HG02571 (cell line): ENCODE data around the gene A2ML1.
"Not testable (repeated sequence)": the region's sequence is repeated elsewhere in the genome, so short reads cannot be mapped to it uniquely, and the experiment has no call there.

ENCODE experiments used
- ATAC-seq: cut with Tn5 transposase; IDR thresholded peaks from one replicate; pipeline ENCODE4 v1.9.1; 2021; ENCODE audit warnings: mild to moderate bottlenecking, moderate library complexity; ENCODE audit not compliant: unreplicated experiment

A2ML1 gene

DNA sequence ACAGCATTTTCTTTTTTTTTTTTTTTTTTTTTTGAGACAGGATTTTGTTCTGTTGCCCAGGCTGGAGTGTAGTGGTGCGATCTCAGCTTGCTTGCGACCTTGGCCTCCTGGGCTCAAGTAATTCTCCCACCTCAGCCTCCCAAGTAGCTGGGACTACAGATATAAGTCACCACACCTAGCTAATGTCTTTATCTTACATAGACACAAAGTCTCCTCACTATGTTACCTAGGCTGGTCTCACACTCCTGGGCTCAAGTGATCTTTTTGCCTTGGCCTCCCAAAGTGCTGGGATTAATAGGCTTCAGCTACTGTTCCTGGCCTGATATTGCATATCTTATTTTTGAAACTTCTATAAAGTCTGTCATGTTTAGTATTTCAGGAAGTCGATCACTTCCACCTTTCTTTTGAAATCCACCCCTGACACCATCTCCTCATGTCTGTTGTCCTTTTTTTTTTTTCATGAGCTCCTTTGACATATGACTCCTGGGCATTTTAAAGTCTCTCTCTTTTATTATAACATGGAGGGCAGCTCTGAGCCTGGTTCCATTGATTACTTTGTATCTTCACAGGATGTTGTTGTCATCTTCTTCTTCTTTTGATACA, 5.9 kb upstream of the A2ML1 start:
- ATAC-seq, result no peak

DNA sequence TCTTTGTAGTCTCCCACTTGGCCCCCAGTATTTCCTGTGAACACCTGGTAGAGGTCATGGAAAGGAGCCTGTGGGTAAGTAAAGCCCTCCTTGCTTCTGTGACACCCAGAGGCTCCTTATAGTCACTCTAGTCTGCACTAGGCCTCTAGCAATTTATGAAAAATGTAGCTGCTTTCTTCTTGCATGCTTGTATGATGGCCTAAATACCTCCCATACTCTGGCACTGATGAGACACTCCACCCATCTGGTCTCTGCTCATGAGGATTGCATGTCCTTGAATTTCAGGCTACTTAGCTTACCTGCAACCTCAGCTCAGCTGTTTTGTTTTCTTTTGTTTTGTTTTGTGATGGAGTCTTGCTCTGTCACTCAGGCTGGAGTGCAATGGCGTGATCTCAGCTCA, 4.6 kb upstream of the A2ML1 start:
- no peak for ATAC-seq

DNA sequence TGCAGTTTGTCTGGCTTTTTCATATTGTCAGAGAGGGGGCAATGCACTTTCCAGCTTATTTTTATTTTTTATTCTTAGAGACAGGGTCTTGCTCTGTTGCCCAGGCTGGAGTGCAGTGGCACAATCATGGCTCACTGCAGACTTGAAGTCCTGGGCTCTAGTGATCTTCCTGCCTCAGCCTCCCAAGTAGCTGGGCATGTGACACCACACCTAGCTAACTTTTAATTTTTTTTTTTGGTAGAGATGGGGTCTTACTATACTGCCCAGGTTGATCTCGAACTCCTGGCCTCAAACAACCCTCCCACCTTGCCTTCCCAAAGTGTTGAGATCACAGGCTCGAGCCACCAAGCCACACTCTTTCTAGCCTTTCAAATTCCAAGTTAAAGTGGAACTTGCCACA, 3.9 kb upstream of the A2ML1 start:
- ATAC-seq, result no peak

DNA sequence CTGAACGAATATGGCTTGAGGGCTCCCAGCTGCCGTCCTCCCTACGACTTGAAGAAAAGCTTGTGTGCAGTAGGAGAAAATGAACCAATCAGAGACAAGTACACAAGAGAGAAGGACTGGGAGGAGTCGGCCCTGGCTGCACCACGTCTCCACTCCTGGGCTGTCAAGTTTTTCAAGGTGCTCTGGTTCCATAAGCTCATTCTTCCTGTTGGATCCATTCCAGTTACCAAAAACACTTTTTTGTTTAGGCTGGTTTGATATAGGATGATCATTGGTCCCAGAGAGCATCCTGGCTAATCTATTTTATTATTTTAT, 2.8 kb upstream of the A2ML1 start:
- no peak for ATAC-seq

DNA sequence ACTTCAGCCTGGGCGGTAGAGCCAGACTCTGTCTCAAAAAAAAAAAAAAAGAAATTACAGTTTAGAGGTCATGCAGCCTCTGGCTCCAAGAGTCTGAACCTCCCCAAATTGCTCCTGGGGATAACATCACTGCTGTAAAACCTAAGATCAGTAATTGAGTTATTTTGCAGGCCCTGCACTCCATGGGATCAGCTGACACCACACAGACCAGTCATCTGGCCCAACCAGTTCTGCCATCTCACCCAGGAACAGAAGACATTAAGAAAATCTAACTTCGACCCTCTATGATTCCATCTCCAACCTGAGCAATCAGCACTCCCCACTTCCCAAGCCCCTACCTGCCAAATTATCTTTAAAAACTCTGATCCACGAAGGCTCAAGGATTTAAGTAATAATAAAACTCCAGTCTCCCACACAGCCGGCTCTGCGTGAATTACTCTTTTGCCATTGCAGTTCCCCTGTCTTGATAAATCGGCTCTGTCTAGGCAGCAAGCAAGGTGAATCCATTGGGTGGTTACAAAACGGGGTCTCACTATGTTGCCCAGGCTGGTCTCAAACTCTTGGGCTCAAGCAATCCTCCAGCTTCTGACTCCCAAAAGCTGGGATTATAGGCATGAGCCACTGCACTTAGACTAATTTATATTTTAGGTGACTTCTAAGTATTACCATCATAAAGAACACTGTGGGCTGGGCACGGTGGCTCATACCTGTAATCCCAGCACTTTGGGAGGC, 1.6 kb upstream of the A2ML1 start:
- not testable (repeated sequence) for ATAC-seq

DNA sequence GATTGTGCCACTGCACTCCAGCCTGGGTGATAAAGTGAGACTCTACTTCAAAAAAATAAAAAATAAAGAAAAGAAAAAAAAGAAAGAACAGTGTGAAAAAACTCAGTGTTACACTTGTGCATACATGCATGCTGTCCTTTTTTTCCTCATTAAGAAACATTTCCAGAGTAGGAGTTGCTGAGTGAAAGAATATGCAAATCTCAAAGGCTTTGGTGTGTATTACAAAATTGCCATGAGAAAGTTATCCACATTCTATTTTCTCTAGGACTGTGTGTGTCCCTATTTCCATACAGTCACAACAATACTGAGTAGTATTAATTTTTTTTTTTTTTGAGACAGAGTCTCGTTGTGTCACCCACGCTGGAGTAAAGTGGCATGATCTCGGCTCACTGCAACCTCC, 830 bp upstream of the A2ML1 start:
- no peak for ATAC-seq

DNA sequence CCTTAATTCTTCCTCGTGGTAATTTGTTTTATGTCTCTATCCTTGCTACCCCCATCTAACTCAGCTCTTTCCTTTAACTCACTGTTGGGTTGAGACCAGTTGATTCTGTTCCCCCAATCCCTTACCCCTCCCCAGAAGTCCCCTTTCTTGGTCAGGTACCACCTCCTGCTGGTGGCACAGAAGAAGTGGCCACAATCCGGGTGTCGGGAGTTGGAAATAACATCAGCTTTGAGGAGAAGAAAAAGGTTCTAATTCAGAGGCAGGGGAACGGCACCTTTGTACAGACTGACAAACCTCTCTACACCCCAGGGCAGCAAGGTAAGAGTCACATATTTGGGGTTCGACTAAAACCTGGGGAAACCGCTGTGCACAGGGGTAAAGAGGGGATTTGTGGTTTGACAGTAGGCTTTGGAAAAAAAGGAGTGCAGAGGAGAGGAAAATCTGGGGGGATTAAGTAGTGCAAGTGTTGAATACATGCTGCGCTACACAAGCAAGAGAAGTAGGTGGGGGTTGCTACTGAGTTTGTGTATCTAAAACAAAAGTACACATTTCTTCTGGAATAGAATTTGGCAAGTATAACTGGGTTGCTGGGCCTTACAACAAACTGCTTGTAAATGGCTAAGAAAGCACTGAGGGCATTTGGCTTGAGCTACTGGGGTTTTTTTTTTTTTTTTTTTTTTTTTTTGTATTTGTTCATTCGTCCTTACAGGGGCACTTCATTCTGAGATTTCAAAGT, 1.3 kb downstream of the A2ML1 start:
- no peak for ATAC-seq

DNA sequence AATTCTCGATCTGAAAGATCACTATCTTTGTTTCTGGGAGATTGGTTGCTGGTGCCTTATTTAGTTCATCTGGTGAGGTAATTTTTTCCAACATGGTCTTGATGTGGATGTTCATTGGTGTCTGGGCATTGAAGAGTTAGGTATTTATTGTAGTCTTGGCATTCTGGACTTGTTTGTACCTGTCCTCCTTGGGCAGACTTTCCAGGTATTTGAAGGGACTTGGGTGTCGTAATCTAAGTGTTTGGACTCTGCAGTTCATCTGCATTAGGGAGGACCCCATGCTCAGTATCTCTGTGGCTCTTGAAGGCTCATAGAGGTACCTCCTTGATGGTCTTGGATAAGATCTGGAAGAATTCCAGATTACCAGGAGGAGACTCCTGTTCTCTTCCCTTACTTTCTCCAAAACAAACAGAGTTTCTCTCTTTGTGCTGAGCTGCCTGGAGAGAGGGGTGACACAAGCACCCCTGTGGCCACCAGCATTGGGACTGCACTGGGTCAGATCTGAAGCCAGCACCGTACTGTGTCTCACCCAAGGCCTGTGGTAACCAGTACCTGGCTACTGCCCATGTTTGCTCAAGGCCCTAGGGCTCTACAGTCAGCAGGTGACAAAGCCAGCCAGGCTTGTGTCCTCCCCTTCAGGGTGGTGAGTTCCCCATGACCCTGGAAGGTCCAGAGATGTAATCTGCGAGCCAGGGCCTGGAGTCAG, 5.3 kb downstream of the A2ML1 start:
- ATAC-seq, result no peak

- ATAC-seq, result no peak
Observed at GRCh38 chr12:8828257-8829124, 6.1 kb downstream of the A2ML1 start.

GRCh38 chr12:8829125-8829518, 6.7 kb downstream of the A2ML1 start:
- no peak for ATAC-seq

- ATAC-seq, result no peak
Observed at GRCh38 chr12:8829621-8830020, 7.2 kb downstream of the A2ML1 start.

DNA sequence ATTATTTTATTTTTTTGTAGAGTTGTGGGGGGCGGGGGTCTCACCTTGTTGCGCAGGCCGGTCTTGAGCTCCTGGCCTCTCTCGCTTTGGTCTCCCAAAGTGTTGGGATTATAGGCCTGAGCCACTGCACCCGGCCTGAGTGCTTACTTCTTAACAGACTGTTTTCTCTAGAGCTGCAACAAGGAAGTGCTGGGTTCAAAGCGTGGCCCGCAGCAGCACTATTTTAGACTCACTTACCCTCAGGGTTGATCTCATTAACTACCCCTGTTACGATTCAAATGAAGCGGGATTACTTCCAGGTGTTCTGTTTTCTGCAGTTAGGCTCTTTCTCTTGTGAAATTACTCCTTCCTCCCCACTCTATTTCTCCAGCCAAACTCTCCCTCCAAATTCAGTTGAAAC, 8.7 kb downstream of the A2ML1 start:
- no peak for ATAC-seq

DNA sequence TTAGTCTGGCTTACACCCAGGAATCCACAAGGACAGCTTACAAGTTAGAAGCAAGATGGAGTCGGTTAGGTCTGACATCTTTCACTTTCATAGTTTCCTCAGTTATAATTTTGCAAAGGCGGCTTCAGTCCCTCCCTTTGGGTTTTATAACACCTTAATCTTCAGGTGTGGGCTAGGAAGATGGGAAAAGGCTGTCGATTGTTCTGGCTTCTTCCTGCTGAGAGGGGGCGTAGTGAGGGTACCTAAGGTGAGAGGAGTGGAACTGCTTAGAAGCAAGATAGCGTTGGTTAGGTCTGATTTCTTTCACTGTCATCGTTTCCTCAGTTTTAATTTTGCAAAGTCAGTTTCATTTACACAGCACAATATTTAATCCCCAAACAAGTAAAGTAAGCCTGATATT, 10.1 kb downstream of the A2ML1 start:
- ATAC-seq, result no peak

DNA sequence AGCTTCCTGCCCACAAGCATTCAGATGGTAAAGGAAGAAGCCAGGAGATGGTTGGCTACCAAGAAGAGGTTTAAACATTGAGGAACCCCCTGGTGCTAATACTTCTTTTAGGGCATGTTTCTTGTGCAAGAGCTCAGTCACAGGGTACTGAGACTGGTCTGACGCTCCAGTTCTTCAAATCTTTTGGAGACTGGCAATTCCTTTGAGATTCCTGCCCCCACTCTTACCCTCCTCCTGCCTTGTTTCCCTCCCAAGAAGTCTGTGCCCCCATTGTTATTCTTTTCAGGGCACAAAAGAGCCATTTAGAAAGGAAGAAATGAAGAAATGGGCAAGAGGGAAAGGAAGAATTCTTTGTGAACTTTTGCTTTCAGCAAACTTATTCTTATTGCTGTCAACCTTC, 11.8 kb downstream of the A2ML1 start:
- no peak for ATAC-seq

DNA sequence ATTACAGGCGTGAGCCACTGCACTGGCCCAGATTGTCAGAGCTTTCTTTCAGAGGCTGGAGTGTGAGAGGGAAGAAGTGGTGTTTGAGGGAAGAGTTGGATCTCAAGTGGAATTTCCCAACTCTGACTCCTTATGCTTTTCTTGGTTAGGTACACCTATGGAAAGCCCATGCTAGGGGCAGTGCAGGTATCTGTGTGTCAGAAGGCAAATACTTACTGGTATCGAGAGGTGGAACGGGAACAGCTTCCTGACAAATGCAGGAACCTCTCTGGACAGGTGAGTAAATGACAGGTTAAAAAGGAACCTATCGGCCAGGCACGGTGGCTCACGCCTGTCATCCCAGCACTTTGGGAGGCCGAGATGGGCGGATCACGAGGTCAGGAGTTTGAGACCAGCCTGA, 14.9 kb downstream of the A2ML1 start:
- no peak for ATAC-seq

DNA sequence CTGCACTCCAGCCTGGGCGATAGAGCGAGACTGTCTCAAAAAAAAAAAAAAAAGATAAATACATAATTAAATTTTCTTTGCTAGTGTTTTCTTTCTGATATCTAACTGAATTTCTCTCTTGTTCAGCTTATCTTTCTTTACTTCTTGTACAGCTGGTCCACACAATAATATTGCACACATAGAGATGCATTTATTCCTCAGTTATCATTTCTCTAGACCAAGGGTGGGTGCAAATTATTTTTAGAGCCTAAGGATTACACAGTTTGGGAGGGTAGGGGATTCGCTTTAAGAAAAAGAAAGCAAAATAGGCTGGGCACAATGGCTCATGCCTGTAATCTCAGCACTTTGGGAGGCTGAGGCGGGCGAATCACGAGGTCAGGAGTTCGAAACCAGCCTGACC, 17.9 kb downstream of the A2ML1 start:
- no peak for ATAC-seq

GRCh38 chr12:8840938-8841633, 18.7 kb downstream of the A2ML1 start:
- no peak for ATAC-seq

DNA sequence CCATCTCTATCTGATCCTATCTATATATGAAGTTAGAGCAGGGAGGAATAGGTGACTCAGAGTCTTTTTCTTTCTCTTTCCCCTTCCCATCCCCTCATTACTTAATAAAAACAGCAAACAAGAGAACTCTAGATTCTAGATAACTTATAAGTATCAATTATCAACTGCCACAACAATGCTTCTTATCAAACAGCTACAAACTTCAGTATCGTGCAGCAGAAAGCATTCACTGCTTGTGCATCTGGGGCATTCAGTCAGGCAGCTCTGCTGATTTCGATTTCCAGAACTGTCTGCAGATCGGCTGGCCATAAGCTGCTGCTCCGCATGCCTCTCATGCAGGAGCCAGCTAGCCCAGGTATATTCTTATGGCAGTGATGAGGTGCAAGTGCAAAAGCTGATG, 19.4 kb downstream of the A2ML1 start:
- ATAC-seq, result no peak

DNA sequence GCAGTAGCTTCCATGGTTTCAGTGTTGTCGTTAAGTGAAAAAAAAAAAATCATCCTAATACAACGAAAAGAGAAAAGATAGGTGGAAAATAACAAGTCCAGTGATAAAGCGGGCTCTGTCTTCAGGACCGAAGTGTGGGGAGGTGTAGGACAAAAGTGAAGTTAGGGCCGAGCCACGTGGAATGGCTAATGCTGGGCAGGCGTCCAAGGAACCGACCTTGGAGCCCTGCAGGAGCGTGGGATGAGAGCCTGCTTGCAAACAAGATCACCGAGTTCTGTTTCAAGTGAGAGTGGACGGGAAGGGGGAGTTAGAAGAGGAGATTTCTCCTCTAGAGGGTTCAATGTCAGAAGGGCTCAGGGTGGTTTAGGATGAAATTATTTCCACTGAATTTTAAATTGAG, 22.2 kb downstream of the A2ML1 start:
- ATAC-seq, result no peak

GRCh38 chr12:8846305-8846704, 23.9 kb downstream of the A2ML1 start:
- ATAC-seq, result no peak
